HG03432 (cell line): ENCODE results near the gene WWTR1.
A peak's percentile ranks its signal among the peaks of the same experiment; 100 is the strongest.

Source experiments
- ATAC-seq: cut with Tn5 transposase; IDR thresholded peaks from one replicate; pipeline ENCODE4 v1.9.1; 2021; ENCODE audit warnings: mild to moderate bottlenecking, moderate library complexity; ENCODE audit not compliant: unreplicated experiment

The WWTR1 gene

DNA sequence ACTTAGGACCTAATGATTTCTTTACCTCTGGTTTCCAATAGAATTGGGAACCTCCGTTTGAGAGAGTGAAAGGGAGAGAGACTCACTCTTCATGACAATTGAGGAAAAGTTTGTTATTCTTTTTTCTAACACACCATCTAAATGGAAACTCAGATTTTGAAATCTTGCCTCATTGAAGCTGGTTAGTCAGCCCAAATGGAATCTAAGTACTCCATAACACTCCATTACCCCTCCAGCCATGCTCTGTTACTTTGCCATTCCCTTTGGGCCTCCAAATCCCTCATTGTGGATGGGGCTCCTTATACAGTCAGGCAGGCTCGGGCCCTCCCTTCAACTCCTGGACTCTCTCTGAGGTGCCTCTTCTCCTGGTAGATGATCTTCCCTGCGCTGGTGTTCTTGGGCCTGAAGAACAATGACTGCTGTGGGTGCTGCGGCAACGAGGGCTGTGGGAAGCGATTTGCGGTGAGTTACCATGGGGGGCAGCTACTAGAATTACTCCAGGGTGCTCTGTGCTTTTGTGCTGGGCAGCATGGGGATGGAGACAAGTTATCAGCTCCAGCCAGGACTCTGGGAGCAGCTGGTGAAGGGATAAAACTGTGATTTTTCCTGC is 182.3 kb downstream of the WWTR1 start:
- no peak for ATAC-seq

DNA sequence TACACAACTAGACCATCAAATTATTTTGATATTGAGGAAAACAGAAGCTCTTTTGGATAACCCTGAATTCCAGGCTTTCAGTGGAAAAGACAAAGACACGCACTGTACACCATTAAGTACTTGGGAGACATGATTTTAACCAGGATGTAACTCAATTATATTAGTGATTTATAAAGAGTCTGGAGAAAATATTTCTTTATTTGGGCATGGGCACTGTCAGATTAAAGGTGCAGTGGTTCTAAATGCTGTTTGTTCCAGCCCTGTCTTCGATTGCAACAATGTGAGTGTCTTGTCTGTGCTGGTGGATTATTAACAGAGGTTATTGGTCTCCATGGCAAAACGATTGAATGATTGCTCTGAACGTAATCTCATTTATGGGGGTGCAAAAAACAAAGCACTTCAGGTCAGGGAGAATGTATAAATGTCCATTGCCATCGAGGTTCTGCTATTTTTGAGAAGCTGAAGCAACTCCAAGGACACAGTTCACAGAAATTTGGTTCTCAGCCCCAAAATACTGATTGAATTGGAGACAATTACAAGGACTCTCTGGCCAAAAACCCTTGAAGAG is 183.5 kb downstream of the WWTR1 start, which contains the start of gene TM4SF4:
TSS of gene TM4SF4 (plus strand) at position 448 of the 568 bp plus-strand sequence. CDS start 181 bp downstream, outside the sequence.
- no peak for ATAC-seq

DNA sequence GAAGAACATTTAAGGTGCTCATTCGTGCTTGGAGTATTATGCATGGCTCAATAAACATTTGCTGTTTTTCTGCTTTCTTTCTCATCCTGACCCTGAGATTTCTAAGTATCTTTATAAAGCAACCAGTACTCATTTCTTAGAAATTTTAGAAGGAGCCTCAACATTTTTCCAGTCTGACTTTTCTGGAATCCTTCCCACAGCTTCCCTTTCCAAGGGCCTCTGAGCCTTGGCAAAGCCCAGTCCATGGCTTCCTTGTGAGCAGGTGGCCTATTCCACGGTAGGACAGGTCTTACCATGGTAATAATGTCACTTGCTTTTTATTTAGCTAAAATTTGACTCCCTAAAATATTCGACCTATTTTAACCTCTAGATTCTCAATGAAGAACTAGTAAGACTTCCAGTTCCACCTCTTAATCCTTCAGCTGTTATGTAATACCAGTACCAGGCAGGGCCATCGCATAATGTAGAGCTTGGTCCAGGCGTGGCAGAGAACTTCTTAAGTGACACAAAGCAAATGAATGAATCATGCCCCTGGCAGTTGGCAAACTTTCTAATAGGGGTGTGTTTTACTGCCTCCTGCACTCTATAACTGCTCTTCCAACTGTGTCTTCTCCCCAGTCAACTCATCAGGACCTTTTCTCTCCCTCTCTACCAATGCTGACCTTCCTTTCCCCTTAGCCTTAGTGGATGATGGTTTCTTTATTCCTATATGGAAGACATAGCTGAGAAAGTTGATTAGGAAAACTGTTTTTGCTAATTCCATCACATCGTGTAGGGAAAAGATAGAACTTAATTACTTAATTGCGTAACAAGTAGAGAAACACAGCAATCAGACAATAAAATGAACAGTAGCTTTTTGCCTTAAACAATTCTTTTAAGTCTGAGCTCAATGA is 184.2 kb downstream of the WWTR1 start:
- ATAC-seq: no peak

GRCh38 chr3:149472030-149472797 is 185.6 kb downstream of the WWTR1 start:
- no peak for ATAC-seq

DNA sequence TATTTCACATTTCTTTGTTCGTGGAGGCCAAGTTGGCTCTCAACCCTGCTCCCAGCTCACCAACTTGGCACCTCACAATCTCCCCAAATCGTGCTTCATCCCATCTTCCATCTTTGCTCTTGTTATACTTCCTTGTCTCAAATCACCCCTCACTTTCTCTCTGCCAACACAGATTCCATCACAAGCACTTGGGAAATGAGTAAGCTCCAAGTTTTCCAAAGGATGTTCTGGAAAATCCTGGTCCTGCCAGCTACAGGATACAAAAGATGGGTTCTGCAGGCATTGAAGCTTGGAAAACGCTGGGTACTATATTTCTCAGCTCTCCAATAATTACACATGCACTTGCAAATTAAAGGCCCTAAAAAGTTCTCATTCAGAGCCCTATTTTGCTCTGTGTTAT is 187.4 kb downstream of the WWTR1 start:
- ATAC-seq: no peak

GRCh38 chr3:149468504-149469212 is 189.2 kb downstream of the WWTR1 start:
- ATAC-seq: peak; percentile 97
